GM19468 (cell line): Measurements from ENCODE around the gene STX3.
"Not testable (repeated sequence)": the region's sequence is repeated elsewhere in the genome, so short reads cannot be mapped to it uniquely, and the experiment has no call there.

Experiments
- ATAC-seq: cut with Tn5 transposase; IDR thresholded peaks from one replicate; pipeline ENCODE4 v1.9.1; 2021; ENCODE audit warnings: mild to moderate bottlenecking, moderate library complexity, moderate number of reproducible peaks; ENCODE audit not compliant: unreplicated experiment; ENCODE audit errors: extremely low read depth

The STX3 gene

GRCh38 chr11:59785818-59786217 is 30.6 kb downstream of the STX3 start:
- ATAC-seq, result no peak

DNA sequence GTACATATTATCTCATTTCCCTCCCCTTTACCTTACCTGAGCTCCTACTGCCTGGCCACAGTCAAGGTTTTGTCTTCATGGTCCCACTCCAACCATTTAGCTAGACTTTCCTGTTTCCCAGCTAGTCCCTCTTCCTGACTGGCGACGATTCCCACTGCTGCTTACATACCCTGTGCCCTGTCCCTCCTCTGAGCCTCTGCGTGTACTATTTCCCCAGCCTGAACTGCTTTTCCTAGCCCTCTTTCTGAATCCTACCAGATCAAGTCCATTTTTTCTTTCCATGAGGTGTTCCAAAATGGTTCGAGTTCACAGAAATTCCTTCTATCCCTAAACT is 32.0 kb downstream of the STX3 start:
- ATAC-seq, result no peak

- no peak for ATAC-seq
Observed at GRCh38 chr11:59787816-59788215, 32.6 kb downstream of the STX3 start.

DNA sequence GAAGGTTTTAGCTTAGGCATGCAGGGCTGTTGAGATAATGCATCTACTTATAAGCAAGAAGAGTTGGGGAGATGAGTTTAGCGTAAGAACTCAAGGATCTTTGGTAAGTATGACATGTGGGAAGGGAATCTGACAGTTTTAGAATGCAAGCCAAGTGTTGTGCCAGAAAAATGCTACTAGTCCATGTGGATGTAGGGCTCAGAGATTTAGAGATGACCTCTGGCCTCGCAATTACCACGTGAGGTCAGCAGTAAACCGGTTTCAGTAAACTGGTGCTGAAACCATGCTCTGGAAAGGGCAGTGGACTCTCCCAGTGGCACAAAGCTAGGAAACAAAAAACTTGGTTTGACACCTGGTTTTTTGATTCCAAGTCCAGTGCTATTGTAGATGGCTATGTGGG is 36.5 kb downstream of the STX3 start:
- ATAC-seq, result no peak

DNA sequence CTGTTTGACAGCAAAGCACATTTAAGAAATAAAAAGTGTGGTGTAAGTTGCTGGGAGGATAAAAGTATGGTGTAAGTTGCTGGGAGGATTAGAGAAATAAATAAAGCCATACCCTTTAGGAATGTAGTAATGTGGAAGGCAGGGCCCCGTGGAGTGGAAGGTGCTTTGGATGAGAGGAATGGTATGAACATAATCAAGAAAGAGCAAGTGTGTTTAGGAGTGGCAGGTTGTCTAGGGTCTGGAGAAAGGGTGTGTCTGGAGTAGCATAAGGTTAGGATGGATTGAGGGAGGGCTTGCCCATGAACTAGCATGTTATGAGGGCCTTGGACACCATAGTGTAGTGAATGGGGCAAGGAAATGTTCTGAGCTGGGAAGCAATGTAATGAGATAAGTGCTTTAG is 37.3 kb downstream of the STX3 start:
- ATAC-seq, result no peak

DNA sequence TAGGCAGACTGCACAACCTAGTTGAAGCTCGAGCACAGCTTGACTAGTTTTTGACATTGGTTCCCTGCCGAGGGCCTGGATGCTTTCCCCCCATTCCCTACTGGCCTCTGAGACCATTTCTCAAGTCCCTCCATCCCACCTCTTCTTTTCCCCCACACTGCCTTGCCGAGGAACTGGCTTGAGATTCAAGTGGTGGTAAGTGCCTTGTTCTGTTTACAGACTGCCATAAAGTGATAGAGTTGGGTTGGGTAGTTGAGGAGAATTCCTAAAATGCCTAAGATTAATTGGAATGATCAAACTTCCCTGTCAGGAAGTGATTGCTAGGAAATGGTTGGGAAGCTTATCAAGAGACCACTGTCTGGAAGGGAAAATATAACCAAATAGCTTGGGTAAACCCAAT is 39.2 kb downstream of the STX3 start:
- ATAC-seq, result no peak

- ATAC-seq, result no peak
Observed at GRCh38 chr11:59800390-59801025, 45.3 kb downstream of the STX3 start.

GRCh38 chr11:59801160-59801706 is 46.1 kb downstream of the STX3 start:
- no peak for ATAC-seq

DNA sequence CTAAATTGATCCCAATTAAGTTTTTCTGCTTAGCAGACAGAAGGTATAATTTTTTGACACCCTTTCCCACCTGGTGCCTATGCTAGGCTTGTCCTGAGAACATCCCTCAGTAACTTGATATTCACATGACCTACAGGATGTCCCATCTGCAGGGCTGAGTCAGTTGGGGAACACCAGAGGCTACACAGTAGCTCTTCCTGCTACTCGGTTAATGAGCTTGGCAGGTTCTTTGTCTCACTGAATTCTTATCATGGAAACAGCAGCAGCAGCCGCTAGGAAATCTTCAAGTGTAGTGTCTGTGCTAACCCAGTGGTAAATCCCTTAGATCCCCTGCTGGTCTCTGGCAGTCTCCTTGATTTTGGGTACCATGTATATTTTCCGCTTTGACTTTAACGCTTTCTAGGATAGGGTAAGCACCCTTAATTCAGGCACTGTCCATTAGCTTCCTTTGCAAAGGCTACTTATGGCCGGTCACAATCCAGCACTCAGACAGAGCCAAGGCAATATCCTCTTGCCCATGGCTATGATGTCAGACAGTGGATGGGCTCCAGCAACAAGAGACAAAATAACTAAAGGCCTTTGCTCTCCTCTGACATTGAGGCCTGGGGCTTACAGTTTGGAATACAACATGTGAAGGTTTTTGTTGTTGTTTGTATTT is 46.9 kb downstream of the STX3 start:
- no peak for ATAC-seq

GRCh38 chr11:59802639-59803176 is 47.5 kb downstream of the STX3 start:
- ATAC-seq, result no peak

DNA sequence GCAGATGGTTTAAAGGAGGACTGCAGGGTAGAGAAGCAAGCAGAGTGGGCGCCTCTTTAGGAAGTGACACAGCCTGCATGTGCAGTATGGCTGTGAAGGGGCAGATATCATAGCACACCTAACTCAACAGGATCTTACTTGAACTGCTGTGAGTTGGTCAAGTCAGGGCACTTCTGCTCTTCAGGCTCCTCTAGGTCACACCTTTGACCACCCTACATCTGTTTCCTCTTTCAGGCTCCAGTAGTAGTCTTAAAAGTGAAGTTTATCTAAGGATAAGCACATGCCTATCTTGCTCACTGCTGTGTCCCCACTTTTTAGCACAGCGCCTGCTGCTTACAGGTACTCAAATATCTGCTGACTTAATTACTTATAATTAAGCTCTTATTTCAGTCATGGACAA is 48.9 kb downstream of the STX3 start:
- ATAC-seq, result no peak

DNA sequence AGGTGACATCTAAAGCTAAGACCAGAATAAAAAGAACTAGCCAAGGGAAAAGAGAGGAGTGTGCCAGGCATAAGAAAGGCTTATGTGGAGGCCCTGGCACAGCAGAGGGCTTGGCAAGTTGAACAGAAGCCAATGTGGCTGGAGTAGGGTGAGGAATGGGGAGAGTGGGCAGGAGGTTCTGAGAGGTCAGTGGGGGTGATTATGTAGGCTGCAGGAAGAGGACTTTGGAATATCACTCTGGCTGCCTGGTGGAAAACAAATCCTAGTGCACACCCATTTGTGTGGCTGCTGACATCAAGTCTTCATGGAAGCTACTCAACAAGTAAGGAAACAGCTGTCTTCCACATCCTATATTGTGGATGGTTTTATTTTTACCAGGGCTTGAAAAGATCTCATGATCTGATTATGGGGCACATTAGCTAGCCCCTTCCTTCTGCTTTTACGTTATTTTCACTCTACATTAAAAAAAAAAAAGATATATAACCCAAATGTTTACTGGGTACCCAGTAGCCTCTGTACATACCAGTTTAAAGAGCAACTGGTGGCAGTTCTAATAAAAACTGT is 52.0 kb downstream of the STX3 start:
- no peak for ATAC-seq

DNA sequence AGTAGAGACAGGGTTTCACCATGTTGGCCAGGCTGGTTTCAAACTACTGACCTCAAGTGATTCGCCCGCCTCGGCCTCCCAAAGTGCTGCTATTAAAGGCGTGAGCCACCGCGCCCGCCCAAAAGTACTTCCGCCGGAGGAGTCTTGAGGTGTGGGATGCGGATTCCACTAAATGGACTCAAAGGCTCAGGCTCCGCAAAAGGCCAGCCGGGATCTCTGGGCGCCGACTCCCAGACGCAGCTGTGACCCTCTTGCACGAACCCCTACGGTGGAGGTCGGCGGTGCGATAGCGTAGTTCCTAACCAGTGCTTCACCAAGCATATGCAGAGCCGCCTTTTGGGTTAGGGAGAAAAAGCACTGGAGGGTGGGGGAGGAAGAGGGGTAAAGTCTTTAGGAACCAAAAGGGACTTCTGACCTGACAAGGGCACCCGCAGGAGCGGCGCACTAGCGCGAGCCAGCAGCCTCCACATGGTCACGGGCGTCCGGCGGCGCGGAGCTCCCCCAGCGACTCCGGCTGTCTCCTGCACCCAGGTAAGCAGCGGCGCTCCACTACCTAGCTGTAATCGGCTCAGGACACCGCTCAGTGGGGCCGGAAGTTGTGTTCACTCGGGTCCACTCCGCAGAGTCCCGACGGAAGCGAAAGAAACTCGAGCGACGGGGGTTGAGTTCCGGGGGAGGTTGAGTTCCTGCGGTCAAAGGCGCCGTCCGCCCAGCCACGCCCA is 55.2 kb downstream of the STX3 start, which contains the start of gene MRPL16:
Gene MRPL16, minus strand, starts transcription at position 590 of the 722 bp plus-strand sequence. Its CDS starts 120 bp downstream, at position 470.
- peak; percentile 85 for ATAC-seq

DNA sequence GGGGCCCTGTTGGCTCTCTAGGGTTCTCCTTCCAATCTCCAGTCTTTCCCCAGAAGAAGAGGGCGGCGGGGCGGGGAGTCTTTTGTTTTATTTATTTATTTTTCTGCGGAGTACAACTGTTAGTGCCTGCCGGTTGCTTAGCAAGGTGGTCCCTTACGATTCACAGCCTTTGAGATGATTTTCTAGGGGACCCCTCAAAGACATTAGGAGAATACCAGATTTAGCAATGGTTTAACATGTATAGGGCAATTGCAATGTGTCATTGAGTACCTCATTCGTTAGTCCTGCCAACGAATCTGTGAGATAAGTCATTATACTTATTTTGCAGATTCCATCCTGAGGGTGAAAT is 55.7 kb downstream of the STX3 start:
- ATAC-seq, result no peak

GRCh38 chr11:59812220-59812619 is 57.0 kb downstream of the STX3 start:
- no peak for ATAC-seq

DNA sequence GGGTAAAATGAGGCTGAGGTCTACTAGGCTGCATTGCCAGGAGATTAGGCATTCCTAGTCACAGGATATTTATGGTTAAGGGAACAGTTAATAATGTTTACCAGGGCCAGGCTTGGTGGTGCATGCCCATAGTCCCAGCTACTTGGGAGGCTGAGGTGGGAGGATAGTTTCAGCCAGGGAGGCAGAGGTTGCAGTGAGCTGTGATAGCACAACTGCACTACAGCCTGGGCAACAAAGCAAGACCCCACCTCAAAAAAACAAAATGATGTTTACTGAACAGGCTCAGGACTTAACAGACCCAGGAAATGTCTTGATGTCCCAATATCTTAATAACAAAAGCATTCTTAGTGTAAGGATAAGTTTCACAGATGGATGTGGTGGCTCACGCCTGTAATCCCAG is 58.2 kb downstream of the STX3 start:
- no peak for ATAC-seq

DNA sequence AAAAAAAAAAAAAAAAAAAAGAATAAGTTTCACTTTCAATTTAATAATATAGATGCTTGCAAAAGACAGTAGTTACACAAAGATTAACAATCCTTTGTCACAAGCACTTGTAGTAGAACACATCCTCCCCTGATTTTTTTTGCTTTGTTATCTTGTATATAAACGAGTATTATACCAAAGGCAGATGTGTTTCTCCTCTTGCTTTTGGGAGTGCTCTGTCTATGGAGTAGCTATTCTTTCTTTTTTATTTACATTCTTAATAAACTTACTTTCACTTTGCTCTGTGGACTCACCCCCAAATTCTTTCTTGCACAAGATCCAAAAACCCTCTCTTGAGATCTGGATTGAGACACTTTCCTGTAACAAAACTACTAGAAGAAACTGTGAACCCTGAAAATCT is 58.8 kb downstream of the STX3 start:
- no peak for ATAC-seq

DNA sequence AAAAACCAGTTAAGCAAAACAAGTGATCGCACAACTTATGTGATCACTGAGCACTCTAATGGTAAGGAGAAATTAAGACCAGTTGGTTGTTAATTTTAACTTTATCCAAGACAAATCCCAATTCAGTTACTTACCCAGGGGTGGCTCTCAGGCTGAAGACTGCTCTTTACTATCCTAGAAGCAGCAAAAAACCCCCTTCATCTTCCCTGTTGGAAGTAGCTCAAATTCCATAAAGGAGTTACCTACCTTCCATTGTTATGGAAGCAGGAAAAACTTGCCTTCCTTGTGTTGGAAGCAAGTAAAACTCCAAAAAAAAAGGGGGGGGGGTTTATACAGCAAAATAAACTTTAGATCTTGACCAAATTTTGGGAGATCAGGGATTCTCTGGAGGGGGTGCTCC is 60.6 kb downstream of the STX3 start:
- ATAC-seq, result no peak

GRCh38 chr11:59816434-59816833 is 61.3 kb downstream of the STX3 start:
- not testable (repeated sequence) for ATAC-seq

- no peak for ATAC-seq
Observed at GRCh38 chr11:59818572-59818971, 63.4 kb downstream of the STX3 start.
